Endometrium (tissue), 2 donors: ENCODE data around the gene BTNL9.
A peak's percentile ranks its signal among the peaks of the same experiment; 100 is the strongest.
"Not testable (repeated sequence)": the region's sequence is repeated elsewhere in the genome, so short reads cannot be mapped to it uniquely, and the experiment has no call there.

ENCODE experiments used
- FAIRE-seq: peaks from 2 replicates; lab custom pipeline; 2012; peaks lifted over from hg19 to GRCh38; lab: Jason Lieb, UNC
- donor health status: control.
- donor health status: control.

BTNL9 gene

DNA sequence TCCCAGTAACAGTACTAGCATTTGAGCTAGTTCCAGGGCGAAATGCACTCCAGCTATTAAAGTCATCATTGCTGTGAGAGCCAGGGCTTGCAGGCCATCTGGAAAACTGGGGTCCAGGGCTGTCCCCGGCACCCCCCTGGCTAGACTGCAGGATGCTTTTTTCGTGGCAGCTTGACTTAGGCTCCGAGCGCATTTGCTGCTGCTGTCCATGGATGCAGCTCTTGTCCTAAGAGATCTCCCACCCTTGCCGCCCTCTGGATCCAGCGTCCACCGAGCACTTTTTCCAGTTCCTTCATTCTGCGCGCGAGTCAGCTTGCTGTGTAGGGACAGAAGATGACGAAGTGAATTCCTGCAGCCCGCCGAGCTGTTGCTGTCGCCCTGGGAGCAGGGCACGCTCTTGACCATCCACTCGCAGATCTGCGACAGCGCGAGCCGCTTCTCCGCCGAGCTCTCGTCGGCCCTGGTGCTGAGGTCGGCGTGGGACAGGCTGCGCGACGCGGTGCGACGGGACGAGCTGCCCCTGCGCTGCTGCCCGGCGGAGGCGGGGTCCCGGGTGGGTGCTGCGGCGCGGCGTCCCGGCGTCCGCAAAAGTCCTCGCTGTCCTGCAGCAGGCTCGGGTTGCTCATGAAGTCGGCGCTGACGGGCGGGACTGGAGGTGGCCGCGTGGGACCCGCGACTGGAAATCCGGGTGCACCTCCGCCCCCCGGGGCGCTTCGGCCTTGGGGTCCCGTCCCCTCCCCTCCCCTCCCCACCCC is 60.2 kb downstream of the BTNL9 start:
- FAIRE-seq: no peak

DNA sequence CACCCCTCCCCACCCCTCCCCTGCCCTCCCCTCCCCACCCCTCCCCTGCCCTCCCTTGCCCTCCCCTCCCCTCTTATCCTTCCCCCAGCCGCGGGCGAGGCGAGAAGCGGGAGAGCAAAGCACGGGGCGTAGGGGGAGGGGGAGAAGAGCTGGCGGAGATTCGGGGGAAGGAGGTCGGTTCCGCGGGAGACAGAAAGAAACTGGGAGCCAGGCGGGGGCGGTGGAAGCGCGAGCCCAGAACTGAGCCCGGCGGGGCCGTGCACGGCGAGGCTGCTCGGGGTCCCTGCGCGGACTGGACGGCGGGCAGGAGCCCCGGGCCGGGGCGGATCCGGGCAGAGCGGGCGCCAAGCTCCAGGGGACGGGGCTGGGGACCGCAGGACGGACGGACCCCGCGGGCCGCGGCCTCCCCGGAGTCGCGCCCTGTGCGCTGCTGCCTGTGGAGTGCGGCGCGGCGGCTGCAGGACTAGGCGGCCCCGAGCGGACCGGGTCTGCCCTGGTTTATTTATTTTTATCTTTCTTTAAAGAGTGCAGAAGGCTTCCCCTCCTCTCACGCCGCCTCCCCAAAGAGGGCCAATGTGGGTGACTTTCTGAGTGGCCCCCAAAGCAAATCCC is 61.1 kb downstream of the BTNL9 start:
- FAIRE-seq: not testable (repeated sequence)

- FAIRE-seq: peak; percentile 15
Observed at GRCh38 chr5:181101930-181102674, 62.0 kb downstream of the BTNL9 start.

GRCh38 chr5:181104259-181104568 is 64.1 kb downstream of the BTNL9 start:
- FAIRE-seq: not testable (repeated sequence)

DNA sequence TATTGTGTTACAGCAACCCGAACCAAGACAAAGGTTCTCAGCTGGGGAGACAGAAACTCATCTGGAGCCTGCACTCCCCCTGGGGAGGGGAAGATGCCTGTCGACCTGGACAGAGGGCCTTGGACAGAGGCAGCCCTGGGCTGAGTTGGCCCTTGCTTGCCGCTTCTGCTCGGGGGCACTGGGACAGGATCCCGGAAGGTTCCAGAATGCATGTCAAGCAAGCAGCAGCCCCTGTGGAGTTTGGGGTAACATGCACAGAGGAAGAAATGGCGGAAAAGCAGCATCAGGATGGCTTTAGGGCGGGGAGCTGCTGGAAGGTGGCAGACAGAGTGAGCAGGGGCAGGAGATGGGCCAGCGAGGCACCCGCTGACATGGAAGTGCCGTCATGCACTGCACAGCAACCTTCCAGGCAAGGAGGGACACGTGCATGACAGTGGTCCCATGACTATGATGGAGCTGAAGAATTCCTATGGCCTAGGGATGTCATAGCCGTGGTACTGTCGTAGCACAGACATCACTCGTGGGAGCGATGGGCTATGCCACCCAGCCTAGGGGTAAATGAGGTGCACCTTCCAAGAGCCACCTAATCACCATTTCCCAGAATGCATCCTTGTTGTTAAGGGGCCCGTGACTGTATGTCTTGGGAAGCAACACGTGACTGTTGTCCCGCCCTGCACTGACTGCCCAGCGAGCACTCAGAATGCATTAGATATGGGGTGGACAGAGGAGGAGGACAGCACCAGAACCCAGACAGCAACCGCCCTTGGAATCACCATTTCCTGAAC is 64.7 kb downstream of the BTNL9 start:
- not testable (repeated sequence) for FAIRE-seq

GRCh38 chr5:181105391-181106025 is 65.4 kb downstream of the BTNL9 start:
- no peak for FAIRE-seq

DNA sequence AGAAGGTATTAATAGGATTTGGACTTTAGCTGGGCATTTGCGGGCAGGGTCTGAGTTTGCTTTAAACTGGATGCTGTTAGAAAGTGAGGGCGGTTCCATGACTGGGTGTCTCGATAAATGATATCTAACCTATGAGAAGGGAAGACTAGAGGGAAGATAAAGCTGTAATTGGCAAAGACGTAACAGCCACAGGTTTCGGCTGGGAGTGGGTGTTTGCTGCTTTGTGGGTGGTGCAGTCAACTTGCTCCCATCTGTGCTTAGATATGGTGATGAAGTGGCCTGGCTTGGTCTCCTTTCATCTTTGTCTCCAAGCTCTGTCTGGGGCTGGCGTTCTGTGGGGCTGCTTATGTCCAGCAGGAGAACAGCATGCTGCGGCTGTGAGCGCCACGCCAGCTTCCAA is 67.6 kb downstream of the BTNL9 start:
- FAIRE-seq: no peak

DNA sequence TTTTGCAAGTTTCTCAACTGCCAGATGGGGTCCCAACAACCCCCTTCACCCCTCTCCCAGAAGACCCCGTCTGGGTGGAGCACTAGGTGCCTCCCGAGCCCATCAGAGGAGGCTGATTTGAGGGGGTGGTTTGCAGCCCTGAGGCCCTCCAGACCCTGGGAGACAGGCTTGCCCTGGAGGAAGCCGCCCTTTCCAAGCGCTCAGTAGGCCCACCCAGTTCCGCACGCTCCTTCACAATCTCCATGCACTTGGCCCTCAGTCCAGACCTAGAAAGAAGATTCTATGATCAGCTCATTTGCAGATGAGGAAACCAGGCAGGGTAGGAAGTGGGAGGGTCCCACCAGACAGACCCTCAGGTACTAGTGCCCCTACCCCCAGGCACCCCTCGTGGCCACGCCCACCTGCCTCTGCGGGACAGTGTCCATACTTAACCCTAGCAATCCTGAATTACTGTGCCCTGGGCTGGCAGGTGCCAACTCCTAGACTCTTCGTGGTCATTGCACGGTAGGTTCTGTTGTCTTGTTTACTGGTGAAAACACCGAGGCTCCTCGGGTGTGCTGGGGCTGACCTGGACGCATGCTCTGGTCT is 68.6 kb downstream of the BTNL9 start:
- no peak for FAIRE-seq

GRCh38 chr5:181109489-181110013 is 69.5 kb downstream of the BTNL9 start:
- no peak for FAIRE-seq

DNA sequence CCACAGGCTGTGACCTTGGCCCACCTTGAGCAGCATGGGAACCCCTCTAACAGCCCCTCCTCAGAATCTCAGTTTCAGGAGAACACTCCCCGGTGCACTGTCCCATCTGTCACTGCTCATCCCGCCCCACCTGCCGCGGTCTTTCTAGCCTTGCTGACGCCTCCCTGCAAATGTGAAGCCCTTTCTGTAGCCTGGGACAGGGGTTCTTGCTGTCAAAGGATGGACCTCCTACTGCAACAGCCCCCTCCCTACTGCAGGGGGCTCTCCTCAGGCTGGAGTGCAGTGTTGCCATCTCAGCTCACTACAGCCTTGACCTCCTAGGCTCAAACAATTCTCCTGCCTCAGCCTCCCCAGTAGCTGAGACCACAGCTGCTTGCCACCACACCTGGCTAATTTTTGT is 70.9 kb downstream of the BTNL9 start:
- no peak for FAIRE-seq
